Common myeloid progenitor, CD34-positive (primary cell): ENCODE results near the gene UBE2A.

Experiments
- CTCF ChIA-PET: fragments of 350-600 bp; sonication (Branson Sonifier 250); formaldehyde crosslinking; loops from one replicate; lab custom pipeline; 2021; ENCODE audit warnings: antibody characterized with exemption; lab: Charles Lee
- POLR2A ChIA-PET: fragments of 350-600 bp; sonication (Branson Sonifier 250); formaldehyde crosslinking; loops from one replicate; lab custom pipeline; 2021; ENCODE audit warnings: antibody characterized with exemption; lab: Charles Lee
- DNase-seq, 3 donors: peaks; one replicate each; pipeline versions ENCODE4 v3.0.0 to v3.0.0-alpha.2; 2013
- H3K27ac ChIP-seq, 2 experiments: 1 replicate in 1 of 2; 2 replicates in 1 of 2; pipeline ENCODE4 v1.7.0; 2013; ENCODE audit warnings: inconsistent platforms in 2 of 2, low read length in 2 of 2, mild to moderate bottlenecking in 2 of 2, low read depth in 1 of 2, moderate library complexity in 1 of 2; ENCODE audit not compliant: severe bottlenecking in 2 of 2, insufficient read depth in 1 of 2, poor library complexity in 1 of 2
- H3K27me3 ChIP-seq, 5 experiments: replicated peaks in 2 of 5; 1 replicate in 3 of 5; 2 replicates in 2 of 5; pipeline versions ENCODE4 v1.6.1 to v1.7.0; 2013; ENCODE audit warnings: low read length in 4 of 5, mild to moderate bottlenecking in 2 of 5, moderate library complexity in 2 of 5, inconsistent platforms in 1 of 5; ENCODE audit not compliant: insufficient read depth in 5 of 5, control insufficient read depth in 4 of 5
- H3K36me3 ChIP-seq, 4 experiments: 1 replicate in 2 of 4; 2 replicates in 2 of 4; pipeline versions ENCODE4 v1.6.1 to v1.7.0; 2013; ENCODE audit warnings: low read length in 3 of 4, control low read depth in 1 of 4, mild to moderate bottlenecking in 1 of 4; ENCODE audit not compliant: control insufficient read depth in 4 of 4, insufficient read depth in 4 of 4
- H3K4me1 ChIP-seq, 4 experiments: 1 replicate in 3 of 4; 2 replicates in 1 of 4; pipeline versions ENCODE4 v1.6.1 to v1.7.1; 2013; ENCODE audit warnings: low read length in 3 of 4, mild to moderate bottlenecking in 3 of 4, control low read depth in 1 of 4, inconsistent platforms in 1 of 4, moderate library complexity in 1 of 4; ENCODE audit not compliant: control insufficient read depth in 4 of 4, insufficient read depth in 4 of 4; ENCODE audit errors: control extremely low read depth in 1 of 4
- H3K4me3 ChIP-seq, 7 experiments: 1 replicate in 4 of 7; 2 replicates in 3 of 7; pipeline versions ENCODE4 v1.5.1 to v1.7.0; 2013; ENCODE audit warnings: mild to moderate bottlenecking in 7 of 7, low read length in 6 of 7, moderate library complexity in 6 of 7, inconsistent platforms in 2 of 7, low read depth in 2 of 7, control low read depth in 1 of 7; ENCODE audit not compliant: insufficient read depth in 4 of 7, control insufficient read depth in 1 of 7; ENCODE audit errors: extremely low read depth in 1 of 7
- H3K9me3 ChIP-seq, 5 experiments: 1 replicate in 4 of 5; 2 replicates in 1 of 5; pipeline versions ENCODE4 v1.6.1 to v1.7.1; 2013; ENCODE audit warnings: low read length in 4 of 5, mild to moderate bottlenecking in 2 of 5, inconsistent platforms in 1 of 5, low read depth in 1 of 5, moderate library complexity in 1 of 5; ENCODE audit not compliant: control insufficient read depth in 4 of 5, insufficient read depth in 2 of 5; ENCODE audit errors: control extremely low read depth in 1 of 5
- WGBS: methylation state at CpG from one replicate; pipeline ENCODE4 v1.1.5; 2013; ENCODE audit not compliant: insufficient coverage; 5-methylcytosine and 5-hydroxymethylcytosine counted together

Gene UBE2A

GRCh38 chrX:119624417-119624816 is 50.1 kb downstream of the UBE2A start:
- WGBS: 95% methylated on average over 7 of the region's 11 CpGs
- Histone ChIP-seq H3K27ac (no peak overlapping the region), H3K36me3 (peaks cover 4 to 35% (median 19%) of the 10 kb centered on the region in 4 experiments), H3K9me3 (no peaks in the 10 kb centered on the region), H3K27me3 (no peaks in the 10 kb centered on the region), H3K4me1 (peaks cover 0 to 27% (median 15%) of the 10 kb centered on the region in 4 experiments), H3K4me3 (no peak overlapping the region)
- DNase-seq: no peak
- POLR2A ChIA-PET: no interaction called here
- CTCF ChIA-PET: interaction anchor here (0.9 to 1.6 kb wide), 4 partner anchors 8 to 108 kb away, joined by 3 to 4 read pairs (median 4); no protein-coding TSS in a partner anchor

- 82% methylated on average over 7 of the region's 10 CpGs for WGBS
- CTCF ChIA-PET: interaction anchor here (0.9 to 1.6 kb wide), 4 partner anchors 9 to 109 kb away, joined by 3 to 4 read pairs (median 4); no protein-coding TSS in a partner anchor
- H3K27ac ChIP-seq: no peak overlapping the region
- no peaks in the 10 kb centered on the region for H3K9me3 ChIP-seq
- POLR2A ChIA-PET: no interaction called here
- DNase-seq: no peak
- H3K4me3 ChIP-seq: no peak overlapping the region
- H3K4me1 ChIP-seq: peaks cover 0 to 20% (median 8%) of the 10 kb centered on the region in 4 experiments
- peaks cover 4 to 42% (median 21%) of the 10 kb centered on the region in 4 experiments for H3K36me3 ChIP-seq
- H3K27me3 ChIP-seq: no peaks in the 10 kb centered on the region
Observed at GRCh38 chrX:119624951-119625668, 50.7 kb downstream of the UBE2A start.

GRCh38 chrX:119625843-119626242 is 51.5 kb downstream of the UBE2A start:
- POLR2A ChIA-PET: no interaction called here
- no peak for DNase-seq
- 100% methylated on average over 2 of the region's 2 CpGs for WGBS
- no peaks in the 10 kb centered on the region for H3K27me3 ChIP-seq
- no peak overlapping the region for H3K27ac ChIP-seq
- no peak overlapping the region for H3K4me3 ChIP-seq
- H3K9me3 ChIP-seq: no peaks in the 10 kb centered on the region
- H3K4me1 ChIP-seq: peaks cover 0 to 16% (median 6%) of the 10 kb centered on the region in 4 experiments
- peaks cover 4 to 47% (median 24%) of the 10 kb centered on the region in 4 experiments for H3K36me3 ChIP-seq
- CTCF ChIA-PET: interaction anchor here (0.6 to 0.8 kb wide), 2 partner anchors 9 to 209 kb away, joined by 3 to 4 read pairs; no protein-coding TSS in a partner anchor
